ENCODE results near the gene ABCB10. TPM values are rescaled to one million over a fixed set of nuclear protein-coding genes. Genes with fewer than 3 reads are reported as not detected.
"Not testable (repeated sequence)": the region's sequence is repeated elsewhere in the genome, so short reads cannot be mapped to it uniquely, and the experiment has no call there.

ABCB10 gene
- total RNA-seq, 1 donor from 2014 or later: 16.4 TPM

DNA sequence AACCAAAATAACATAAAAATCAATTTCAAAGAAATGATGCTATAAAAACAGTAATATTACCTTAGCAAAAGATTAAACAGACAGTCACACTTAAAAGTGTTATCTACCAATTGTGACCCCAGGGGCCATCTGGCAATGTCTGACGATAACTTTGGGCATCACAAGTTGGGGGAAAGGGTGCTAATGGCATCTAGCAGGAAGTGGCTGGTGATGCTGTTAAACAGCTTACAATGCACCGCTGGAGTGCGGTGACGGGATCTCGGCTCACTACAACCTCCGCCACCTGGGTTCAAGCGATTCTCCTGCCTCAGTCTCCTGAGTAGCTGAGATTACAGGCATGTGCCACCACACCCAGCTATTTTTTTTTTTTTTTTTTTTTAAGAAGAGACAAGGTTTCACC, 78.0 kb downstream of the ABCB10 start:
- ATAC-seq: no peak
- DNase-seq (ENCODE audit: low spot score): no peak

DNA sequence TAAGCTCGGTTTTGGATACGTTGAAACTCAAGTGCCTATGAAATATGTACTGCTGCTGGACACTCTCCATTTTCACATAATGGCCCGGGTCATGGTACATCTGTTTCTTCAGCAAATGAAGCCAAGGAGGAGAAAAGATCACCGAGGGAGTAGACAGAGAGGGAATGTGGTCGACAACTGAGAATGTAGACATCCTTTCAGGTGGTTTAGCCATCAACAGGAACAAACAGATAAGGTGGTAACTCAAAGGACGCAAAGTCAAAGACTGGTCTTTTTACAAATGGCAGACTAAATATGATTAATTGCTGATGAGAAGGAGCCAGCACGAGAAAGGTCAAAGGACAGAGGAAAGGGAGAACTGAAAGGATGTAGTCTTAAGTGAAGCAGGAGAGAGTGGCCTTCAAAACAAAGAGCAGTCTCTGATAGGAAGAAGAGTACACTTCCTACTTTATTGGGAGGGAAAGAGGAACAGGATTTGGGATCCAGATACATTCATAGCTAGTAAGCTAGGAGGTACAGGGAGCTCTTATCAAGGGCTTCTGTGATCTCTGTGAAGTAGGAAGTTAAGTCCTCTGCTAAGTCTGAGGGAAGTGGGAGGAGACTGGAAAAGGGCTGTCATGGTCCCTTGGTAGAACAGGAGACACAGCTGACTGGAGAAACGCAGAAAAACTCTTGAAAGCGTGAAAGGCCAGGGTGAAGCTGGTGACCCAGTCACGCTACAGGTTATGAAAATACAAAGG, 78.7 kb downstream of the ABCB10 start:
- ATAC-seq: no peak
- no peak for DNase-seq (ENCODE audit: low spot score)

DNA sequence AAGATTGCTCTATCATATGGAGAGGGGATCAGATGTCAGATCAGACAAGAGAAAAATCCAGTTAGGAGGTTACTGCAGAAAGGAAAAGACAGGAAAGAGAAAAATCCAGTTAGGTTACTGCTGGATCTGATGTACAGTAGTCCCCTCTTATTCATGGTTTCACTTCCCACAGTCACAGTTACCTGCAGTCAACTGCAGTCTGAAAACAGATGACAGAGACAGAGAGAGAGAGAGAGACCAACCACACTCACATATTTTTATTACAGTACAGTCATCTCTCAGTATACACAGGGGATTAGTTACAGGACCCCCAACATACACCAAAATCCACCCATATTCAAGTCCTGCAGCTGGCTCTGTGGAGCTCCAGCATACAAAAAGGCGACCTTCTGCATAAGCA, 79.7 kb downstream of the ABCB10 start:
- no peak for DNase-seq (ENCODE audit: low spot score)

DNA sequence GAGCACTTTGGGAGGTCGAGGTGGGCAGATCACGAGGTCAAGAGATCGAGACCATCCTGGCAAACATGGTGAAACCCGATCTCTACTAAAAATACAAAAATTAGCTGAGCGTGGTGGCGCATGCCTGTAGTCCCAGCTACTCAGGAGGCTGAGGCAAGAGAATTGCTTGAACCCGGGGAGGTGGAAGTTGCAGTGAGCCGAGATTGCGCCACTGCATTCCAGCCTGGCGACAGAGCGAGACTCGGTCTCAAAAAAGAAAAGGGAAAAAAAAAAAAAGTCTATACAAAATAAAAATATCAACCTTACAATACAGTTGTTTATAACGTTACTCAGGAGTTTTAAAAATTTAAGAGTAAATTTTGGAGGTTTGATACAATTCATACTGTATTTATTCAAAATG, 82.6 kb downstream of the ABCB10 start:
- ATAC-seq; DNase-seq (ENCODE audit: low spot score): not testable (repeated sequence)

More for the DNA sequence above, 79.7 kb downstream of the ABCB10 start:
- no peak for ATAC-seq

DNA sequence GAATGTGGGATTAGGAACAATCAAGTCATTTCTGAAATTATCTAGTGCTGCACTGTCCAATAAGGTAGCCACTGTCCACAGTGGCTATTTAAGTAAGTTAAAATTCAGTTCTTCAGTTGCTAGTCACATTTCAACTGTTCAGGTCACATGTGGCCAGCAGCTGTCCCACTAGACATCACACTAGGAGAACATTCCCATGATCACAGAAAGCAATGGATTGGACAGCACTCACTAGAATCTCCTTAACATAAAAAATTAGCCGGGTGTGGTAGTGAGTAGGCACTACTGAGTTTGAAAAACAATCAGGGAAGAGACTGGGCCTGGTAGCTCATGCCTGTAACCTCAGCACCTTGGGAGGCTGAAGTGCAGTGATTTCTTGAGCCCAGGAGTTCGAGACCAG, 84.0 kb downstream of the ABCB10 start:
- DNase-seq (ENCODE audit: low spot score) (no peak), ATAC-seq (no peak)

DNA sequence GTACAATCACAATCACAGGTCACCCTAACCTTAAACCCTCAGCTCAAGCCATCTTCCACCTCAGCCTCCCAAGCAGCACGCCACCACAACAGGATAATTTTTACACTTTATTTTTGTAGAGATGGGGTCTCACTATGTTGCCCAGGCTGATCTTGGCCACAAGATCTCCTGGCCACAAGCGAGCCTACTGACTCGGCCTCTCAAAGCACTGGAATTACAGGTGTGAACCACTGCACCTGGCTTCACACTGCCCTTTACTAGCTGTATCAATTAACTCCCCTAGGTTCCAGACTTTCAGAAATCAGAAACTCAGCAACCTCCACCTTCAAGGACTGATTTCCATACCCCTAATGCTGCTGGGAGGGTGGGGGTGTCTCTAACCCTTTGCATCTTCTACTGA, 87.3 kb downstream of the ABCB10 start:
- no peak for DNase-seq (ENCODE audit: low spot score)
- ATAC-seq: no peak

DNA sequence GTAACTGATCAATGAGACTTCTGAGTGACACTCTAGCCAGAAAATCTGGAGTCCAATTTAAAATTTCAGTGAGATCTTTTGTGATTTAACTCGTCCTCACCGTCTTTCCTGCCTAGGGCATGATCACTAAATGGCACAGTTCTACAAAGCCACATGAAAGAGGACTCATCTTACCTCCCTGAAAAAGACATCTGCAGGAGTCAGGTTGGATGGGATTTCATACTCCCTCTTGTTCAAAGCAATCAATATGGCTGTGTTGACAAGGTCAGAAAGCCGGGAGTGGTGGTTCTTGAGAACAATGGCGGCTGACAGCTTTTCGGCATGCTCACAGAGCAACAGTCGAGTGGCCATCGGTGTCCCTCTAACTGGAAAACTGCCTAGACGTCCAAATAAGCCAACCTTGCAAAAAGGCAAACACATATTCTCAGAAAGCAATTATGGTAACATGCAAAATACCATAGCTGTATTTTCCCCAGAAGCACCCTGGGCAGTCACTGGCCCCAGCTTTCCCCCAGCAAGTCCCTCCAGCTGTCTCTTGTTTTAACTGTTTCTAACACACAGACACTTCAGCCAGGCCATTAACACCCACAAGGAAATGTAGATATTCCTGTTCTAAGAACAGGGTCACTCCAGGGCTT, 88.0 kb downstream of the ABCB10 start:
- DNase-seq (ENCODE audit: low spot score) (no peak), ATAC-seq (no peak)

DNA sequence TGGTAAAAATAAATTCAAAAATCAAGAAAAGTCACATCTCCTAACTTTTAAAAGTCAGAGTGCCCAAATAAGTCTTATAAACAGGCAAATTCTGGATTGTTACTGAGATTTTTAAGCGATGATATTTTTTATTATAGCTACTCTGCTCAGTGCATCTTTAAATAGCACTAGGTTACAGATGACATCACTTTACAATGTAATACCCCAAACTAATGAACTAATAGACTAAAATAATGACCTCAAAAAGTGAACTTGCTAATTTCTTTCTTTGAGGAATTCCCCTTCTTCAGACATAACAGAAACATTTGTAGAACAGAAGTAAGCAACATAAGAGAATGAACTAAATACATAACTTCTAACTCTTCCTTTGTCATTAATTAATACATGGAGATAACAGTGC, 91.6 kb downstream of the ABCB10 start:
- ATAC-seq: no peak

More for the DNA sequence above, 91.6 kb downstream of the ABCB10 start:
- DNase-seq (ENCODE audit: low spot score): no peak

Other genes with a start within 250 kb of the ABCB10 start
- 1.9 TPM for gene CCSAP, start 215.7 kb downstream of the ABCB10 start, total RNA-seq
- not detected for gene ACTA1, start 124.6 kb downstream of the ABCB10 start, total RNA-seq
- 12.1 TPM for gene NUP133, start 50.4 kb downstream of the ABCB10 start, total RNA-seq
- 9.0 TPM for gene TAF5L, start 67.4 kb upstream of the ABCB10 start, total RNA-seq
- gene URB2, start 67.5 kb upstream of the ABCB10 start, total RNA-seq: 3.0 TPM

All from left lobe of liver (tissue), 2 donors.